Left lung (tissue), 10 donors: ENCODE measurements around the gene HOXB1. TPM values are rescaled to one million over a fixed set of nuclear protein-coding genes. Genes with fewer than 3 reads are reported as not detected.
A peak's percentile ranks its signal among the peaks of the same experiment; 100 is the strongest.
"Not testable (repeated sequence)": the region's sequence is repeated elsewhere in the genome, so short reads cannot be mapped to it uniquely, and the experiment has no call there.

Experiments used
- ATAC-seq: fragments of 200-7000 bp; cut with Tn5 transposase; one replicate; pipeline ENCODE4 v1.9.1; 2020; ENCODE audit warnings: moderate library complexity
- DNase-seq, 4 donors: peaks; one replicate each; pipeline ENCODE4 v3.0.0-alpha.2; 2013 to 2020
- H3K27ac ChIP-seq, 2 donors: fragments of 200-600 bp; sonication (generic) in 1 of 2; one replicate each; pipeline versions ENCODE4 v1.5.0 to v1.8.0; 2020 to 2021
- H3K27me3 ChIP-seq, 2 donors: fragments of 200-600 bp; sonication (generic) in 1 of 2; one replicate each; pipeline versions ENCODE4 v1.5.0 to v1.8.0; 2020 to 2021
- H3K36me3 ChIP-seq, 2 donors: fragments of 200-600 bp; sonication (generic) in 1 of 2; one replicate each; pipeline versions ENCODE4 v1.5.0 to v1.8.0; 2020 to 2021
- H3K4me1 ChIP-seq, 2 donors: fragments of 200-600 bp; one replicate each; pipeline ENCODE4 v1.8.0; 2021
- H3K4me3 ChIP-seq, 2 donors: fragments of 200-600 bp; sonication (generic) in 1 of 2; one replicate each; pipeline versions ENCODE4 v1.5.0 to v1.8.0; 2020 to 2021; ENCODE audit warnings: mild to moderate bottlenecking in 1 of 2
- H3K9me3 ChIP-seq, 2 donors: fragments of 200-600 bp; sonication (generic) in 1 of 2; one replicate each; pipeline versions ENCODE4 v1.5.0 to v1.8.0; 2020 to 2021
- intact Hi-C, 2 donors: fragments of 100-400 bp; cut with DNase I; formaldehyde crosslinking; loops; one replicate each; pipeline versions ENCODE4 v1.11.2 to v1.14.2; 2022
- polyA plus RNA-seq, 6 donors: library from polyadenylated mRNA; unstranded; fragments of 120-200 nt; gene quantifications; one replicate each; pipeline ENCODE4 v1.2.1, GENCODE V29; 2013; ENCODE audit not compliant: insufficient read length in 6 of 6
- total RNA-seq, 2 donors: library from RNA; stranded (reverse); fragmentation: NEBNext Ultra II Directional; extraction: Animal tissue kit (Norgen Biotek cat#: 25700); gene quantifications; one replicate each; pipeline ENCODE4 v1.2.1, GENCODE V29; 2021
- TF ChIP-seq, protein P1 (sequence below), 2 donors: fragments of 200-600 bp; sonication (generic) in 1 of 2; IDR thresholded peaks; one replicate each; pipeline versions ENCODE4 v1.5.0 to v1.8.0; 2021; ENCODE audit warnings: antibody characterized with exemption in 2 of 2
- donor health status: DM: no; HTN: yes; CAD: no.
- donor health status: DM: no; HTN: no; CAD: no.

HOXB1 gene
- total and polyA plus RNA-seq, 8 donors: 0.09 to 0.39 (median 0.10) TPM; not detected in 3

DNA sequence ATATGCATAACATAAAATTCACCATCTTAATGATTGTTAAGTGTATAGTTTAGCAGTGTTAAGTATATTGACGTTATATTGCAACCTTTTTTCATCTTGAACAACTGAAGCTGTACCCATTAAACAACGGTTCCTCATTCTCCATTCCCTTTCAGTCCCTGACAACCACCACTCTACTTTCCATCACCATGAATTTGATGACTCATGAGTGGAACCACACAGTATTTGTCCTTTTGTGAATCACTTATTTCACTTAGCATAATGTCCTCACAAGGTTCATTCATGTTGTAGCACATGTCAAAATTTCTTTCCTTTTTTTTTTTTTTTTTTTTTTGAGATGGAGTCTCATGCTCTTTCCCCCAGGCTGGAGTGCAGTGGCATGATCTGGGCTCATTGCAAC lies 46.0 kb downstream of the HOXB1 start:
- TF ChIP-seq, protein P1, sequence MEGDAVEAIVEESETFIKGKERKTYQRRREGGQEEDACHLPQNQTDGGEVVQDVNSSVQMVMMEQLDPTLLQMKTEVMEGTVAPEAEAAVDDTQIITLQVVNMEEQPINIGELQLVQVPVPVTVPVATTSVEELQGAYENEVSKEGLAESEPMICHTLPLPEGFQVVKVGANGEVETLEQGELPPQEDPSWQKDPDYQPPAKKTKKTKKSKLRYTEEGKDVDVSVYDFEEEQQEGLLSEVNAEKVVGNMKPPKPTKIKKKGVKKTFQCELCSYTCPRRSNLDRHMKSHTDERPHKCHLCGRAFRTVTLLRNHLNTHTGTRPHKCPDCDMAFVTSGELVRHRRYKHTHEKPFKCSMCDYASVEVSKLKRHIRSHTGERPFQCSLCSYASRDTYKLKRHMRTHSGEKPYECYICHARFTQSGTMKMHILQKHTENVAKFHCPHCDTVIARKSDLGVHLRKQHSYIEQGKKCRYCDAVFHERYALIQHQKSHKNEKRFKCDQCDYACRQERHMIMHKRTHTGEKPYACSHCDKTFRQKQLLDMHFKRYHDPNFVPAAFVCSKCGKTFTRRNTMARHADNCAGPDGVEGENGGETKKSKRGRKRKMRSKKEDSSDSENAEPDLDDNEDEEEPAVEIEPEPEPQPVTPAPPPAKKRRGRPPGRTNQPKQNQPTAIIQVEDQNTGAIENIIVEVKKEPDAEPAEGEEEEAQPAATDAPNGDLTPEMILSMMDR (IDR thresholded peaks at IDR 0.05): no peak
- no peaks in the 10 kb centered on the region for H3K9me3 ChIP-seq
- H3K27me3 ChIP-seq: peaks cover 0 to 36% of the 10 kb centered on the region in 2 donors
- no peak overlapping the region for H3K4me3 ChIP-seq
- ATAC-seq (peak; percentile 22), DNase-seq (no peak)
- H3K4me1 ChIP-seq: no peaks in the 10 kb centered on the region
- intact Hi-C loops: no loop called here
- no peak overlapping the region for H3K27ac ChIP-seq
- H3K36me3 ChIP-seq: no peaks in the 10 kb centered on the region

DNA sequence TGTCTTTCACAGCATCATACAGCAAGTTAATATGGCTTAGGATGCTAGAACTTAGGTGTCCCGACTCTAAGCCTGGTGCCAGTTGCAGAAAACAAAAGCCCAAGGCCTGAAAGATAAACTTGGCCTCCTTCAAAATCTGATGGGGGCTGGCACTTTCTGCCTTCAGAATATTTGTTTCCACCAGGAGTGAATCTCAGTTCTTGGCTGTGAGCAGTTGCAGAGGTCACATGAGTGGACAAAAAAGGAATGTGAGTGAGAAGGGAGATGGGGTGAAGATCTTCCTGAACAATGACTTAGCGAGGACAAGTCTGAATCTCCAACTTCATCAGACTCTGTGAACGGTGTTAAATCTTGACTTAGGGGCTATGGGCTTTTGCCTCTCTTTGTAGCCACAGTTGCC lies 46.6 kb downstream of the HOXB1 start:
- Histone ChIP-seq H3K27me3 (peaks cover 0 to 30% of the 10 kb centered on the region in 2 donors), H3K4me1 (no peaks in the 10 kb centered on the region), H3K27ac (peak overlapping the region in 1 of 2 donors; percentile 33), H3K36me3 (no peaks in the 10 kb centered on the region), H3K4me3 (no peak overlapping the region), H3K9me3 (no peaks in the 10 kb centered on the region)
- ATAC-seq: no peak
- DNase-seq: no peak
- TF ChIP-seq, protein P1 (IDR thresholded peaks at IDR 0.05): no peak
- intact Hi-C loops: no loop called here

DNA sequence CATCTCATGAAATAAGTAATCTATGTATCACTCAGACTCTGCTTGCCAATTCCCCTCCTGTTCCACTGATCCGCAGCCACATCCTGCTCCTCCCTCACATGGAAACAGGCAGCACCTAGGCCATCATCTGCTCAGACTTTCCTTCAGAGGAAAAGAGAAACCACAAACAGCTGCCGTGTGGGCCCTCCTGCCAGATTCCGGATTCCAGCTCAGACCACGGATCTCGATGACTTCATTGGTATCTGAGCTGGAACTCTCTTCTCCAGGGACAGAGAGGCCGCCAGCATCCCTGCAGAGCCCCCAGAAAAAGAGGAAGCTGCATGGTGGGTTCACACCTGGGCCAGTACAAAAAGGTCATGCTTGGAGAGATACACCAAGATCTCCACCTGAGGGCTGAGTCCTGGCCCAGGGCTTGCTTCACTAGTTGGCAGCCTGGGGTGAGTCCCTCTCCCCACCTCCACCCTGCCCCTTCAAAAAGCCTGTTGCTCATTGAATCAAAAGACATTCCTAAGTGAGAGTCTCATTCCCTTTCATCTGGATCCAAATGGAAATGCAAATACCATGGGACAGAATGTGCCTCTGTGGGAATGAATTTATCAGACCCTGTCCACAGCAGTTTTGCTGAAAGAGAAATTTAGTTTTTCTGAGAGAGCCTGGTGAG lies 47.2 kb downstream of the HOXB1 start:
- Histone ChIP-seq H3K4me3 (no peak overlapping the region), H3K9me3 (no peaks in the 10 kb centered on the region), H3K27ac (peak overlapping the region in 1 of 2 donors; percentile 33), H3K27me3 (peaks cover 0 to 24% of the 10 kb centered on the region in 2 donors), H3K4me1 (no peaks in the 10 kb centered on the region), H3K36me3 (no peaks in the 10 kb centered on the region)
- intact Hi-C loops: no loop called here
- TF ChIP-seq, protein P1 (IDR thresholded peaks at IDR 0.05): no peak
- ATAC-seq (peak; percentile 71), DNase-seq (peak in 2 of 4 donors; percentile 61 to 65)

DNA sequence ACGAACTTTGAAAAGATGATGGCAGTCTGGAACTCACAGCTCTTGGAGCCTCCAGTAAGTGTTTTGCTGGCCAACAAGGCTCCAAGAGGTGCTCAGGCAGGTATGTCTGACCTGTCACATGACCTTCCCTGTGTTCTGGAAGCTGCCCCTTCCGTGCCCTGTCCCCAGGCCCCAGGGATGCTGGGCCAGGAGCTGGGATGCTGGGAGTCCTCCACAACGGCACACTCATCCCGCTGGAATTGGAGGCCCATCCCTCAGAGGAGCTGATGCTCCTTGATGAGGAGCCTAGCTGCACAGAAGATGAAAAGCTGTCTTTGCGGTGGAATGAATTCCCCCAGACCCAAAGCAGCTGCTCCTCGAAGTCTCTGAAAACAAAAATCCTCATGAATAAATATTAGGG lies 47.8 kb downstream of the HOXB1 start:
- Histone ChIP-seq H3K27me3 (peaks cover 0 to 28% of the 10 kb centered on the region in 2 donors), H3K36me3 (no peaks in the 10 kb centered on the region), H3K4me3 (no peak overlapping the region), H3K27ac (peak overlapping the region in 1 of 2 donors; percentile 33), H3K4me1 (no peaks in the 10 kb centered on the region), H3K9me3 (no peaks in the 10 kb centered on the region)
- TF ChIP-seq, protein P1 (IDR thresholded peaks at IDR 0.05): no peak
- ATAC-seq: peak; percentile 9
- no peak for DNase-seq
- intact Hi-C loops: no loop called here

DNA sequence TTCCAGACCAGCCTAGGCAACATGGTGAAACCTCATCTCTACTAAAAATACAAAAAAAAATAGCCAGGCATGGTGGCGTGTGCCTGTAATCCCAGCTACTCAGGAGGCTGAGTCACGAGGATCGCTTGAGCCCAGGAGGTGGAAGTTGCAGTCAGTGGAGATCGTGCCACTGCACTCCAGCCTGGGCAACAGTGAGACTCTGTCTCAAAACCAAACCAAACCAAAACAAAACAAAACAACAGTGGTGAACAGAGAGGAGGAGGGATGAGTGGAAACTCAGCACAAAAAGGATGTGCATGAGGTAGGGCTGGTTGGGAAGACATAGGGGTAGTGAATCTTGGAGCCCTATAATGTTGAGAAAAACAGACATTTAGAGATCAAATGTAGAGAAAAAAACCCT lies 48.5 kb downstream of the HOXB1 start:
- H3K4me3 ChIP-seq, DNase-seq, H3K9me3 ChIP-seq, ATAC-seq, H3K36me3 ChIP-seq, intact Hi-C loops, H3K4me1 ChIP-seq, H3K27ac ChIP-seq: not testable (repeated sequence)
- peaks cover 0 to 34% of the 10 kb centered on the region in 2 donors for H3K27me3 ChIP-seq

DNA sequence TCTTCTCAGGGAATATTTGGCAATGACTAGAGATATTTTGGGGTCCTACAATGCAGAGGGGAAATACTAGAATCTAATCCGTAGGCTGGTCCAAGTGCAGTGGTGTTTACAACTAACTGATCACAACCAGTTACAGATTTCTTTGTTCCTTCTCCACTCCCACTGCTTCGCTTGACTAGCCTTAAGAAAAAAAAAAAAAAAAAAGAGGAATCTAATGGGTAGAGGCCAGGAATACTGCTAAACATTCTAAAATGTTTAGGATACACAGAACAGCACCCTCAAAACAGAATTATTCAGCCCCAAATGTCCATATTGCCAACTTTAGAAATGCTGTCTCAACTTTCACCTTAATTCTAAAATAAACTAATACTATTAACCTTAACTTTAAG lies 51.8 kb downstream of the HOXB1 start:
- H3K27me3 ChIP-seq: peaks cover 0 to 24% of the 10 kb centered on the region in 2 donors
- no peak overlapping the region for H3K27ac ChIP-seq
- TF ChIP-seq, protein P1 (IDR thresholded peaks at IDR 0.05): no peak
- intact Hi-C loops: loop anchor here in 1 of 2 donors (10.0 kb wide), 1 partner anchor 114 kb away; no protein-coding TSS in a partner anchor
- H3K36me3 ChIP-seq: no peaks in the 10 kb centered on the region
- ATAC-seq (no peak), DNase-seq (no peak)
- no peak overlapping the region for H3K4me3 ChIP-seq
- no peaks in the 10 kb centered on the region for H3K4me1 ChIP-seq
- no peaks in the 10 kb centered on the region for H3K9me3 ChIP-seq
